HG03175 (cell line): ENCODE results near the gene PTPN21.

ENCODE experiments used
- ATAC-seq: cut with Tn5 transposase; IDR thresholded peaks from one replicate; pipeline ENCODE4 v1.9.1; 2021; ENCODE audit warnings: mild to moderate bottlenecking, moderate library complexity; ENCODE audit not compliant: unreplicated experiment

Gene PTPN21

DNA sequence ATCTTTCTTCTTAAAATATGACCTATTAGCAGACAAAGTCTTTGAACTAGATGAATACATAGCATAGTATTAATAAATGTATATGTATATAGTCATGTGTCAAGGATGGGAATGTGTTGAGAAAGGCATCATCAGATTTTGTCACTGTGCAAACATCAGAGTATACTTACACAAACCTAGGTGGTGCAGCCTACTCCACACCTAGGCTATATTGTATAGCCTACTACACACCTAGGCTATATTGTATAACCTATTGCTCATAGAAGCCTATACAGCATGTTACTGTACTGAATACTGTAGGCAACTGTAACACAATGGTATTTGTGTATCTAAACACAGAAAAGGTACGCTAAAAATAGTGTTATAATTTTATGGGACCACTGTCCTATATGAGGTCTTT lies 47.6 kb downstream of the PTPN21 start:
- no peak for ATAC-seq

DNA sequence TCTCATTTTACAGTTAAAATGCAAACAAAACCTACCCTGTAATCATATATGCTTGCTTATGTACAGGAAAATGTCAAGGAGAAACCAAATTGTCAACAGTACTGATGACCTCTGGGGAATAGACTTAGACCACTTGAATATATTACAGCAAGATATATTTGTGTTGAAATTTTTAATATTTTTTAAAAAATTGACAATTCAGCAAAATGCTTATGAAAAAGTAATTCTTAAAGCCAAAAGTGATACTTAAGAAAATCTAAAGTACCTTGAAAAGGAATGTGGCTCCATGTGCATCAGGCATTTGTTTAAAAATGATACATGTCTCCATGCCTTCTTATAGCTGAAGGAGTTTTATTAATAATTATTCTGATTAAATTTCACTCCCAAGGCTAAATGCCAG lies 49.2 kb downstream of the PTPN21 start:
- ATAC-seq = no peak

DNA sequence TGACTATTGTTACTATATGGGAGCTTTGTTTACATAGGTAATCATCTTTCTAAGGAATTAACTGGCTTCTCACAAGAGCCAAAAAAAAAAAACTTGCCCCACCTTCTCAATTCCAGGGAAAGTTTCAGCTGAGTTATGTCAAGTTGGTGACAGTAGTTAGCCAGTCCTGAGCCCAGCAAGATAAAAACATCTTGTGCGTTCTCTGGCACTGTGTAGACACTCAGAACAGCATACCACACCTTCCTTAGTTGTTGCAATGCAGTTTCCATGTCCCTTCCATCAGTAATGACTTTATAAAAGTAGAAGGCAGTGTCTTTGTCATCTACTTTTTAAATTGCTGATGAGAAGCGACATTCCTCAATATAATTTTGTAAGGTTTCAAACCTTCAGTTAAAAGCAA lies 50.2 kb downstream of the PTPN21 start:
- ATAC-seq = no peak

DNA sequence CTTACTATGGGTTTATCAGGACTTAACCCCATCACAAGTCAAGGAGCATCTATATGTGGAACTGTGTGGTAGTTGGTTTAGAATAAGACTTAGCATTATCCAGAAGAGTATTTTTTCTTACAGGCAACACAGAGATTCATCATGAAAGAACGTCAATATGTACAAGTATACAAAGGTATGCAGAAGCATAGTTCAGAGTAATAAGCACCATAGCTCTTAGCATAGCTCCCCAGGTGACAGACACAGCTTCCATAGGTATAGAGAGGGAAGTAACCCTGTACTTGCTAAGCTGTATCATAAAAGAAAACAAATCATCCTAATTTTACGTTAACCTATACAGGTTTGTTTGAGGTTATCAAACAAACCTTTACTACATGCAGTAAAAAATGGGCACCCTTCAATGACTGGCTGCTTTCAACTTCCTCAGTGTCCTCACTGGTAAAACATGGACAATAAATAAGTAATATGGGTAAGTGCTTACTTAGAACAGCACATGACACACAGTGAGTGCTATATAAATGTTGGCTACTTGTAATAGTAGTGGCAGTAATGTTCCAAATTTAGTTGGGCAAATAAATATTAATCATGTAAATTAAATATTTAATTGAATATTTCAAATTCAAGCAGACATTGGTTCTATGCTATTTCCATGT lies 50.9 kb downstream of the PTPN21 start:
- no peak for ATAC-seq

DNA sequence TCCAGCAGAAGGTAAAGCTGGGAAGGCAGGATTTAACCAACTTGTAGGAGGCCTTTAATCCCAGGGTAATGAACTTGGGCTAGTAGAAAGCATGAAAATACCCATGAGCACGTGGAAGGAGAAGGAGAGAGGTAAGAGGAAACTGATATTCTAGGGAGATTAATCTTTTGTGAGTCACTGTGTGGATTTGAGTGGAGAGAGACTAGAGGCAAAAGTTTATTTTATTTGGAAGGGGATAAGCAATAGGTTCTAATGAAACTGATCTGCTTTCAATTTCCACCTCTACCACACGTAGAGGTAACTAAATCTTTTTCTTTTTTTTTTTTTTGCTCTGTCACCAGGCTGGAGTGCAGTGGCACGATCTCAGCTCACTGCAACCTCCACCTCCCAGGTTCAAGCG lies 52.1 kb downstream of the PTPN21 start:
- no peak for ATAC-seq

DNA sequence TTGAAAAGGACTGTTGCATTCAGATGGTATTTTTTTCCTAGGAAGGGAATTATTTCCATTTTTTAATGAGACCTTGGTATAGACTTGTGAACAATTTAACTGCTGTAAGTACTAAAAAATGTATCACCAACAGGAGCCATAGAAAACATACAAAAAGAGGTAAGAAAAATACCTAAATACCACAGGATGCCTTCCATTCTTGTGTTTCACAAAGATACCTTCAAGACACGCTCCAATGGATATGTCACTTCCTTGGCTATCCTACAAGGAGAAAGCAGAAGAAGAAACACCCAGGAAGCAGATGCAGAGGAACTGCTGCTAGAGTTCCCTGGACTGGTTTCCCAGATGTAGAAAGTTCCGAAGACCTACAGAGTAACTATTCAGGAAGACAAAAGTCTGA lies 54.2 kb downstream of the PTPN21 start:
- no peak for ATAC-seq

DNA sequence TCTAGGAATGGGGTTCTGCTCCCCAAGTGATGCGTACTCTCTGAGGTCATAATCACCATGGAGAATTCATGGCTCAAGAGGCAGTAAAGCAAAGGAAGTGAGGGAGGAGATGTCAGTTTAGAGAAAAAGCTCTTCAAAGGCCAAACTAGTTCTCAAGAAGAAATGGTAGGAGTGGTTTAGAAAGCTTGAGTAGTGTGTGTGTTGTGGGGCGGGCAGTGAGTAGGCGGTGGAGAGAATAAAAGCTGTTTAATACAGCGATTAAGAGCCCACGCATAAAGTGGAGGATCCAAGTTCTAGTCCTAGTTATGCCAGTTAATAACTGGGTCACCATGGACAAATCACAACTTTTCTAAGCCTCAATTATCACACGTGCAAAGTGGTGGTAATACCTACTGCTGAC lies 55.6 kb downstream of the PTPN21 start:
- ATAC-seq = no peak

DNA sequence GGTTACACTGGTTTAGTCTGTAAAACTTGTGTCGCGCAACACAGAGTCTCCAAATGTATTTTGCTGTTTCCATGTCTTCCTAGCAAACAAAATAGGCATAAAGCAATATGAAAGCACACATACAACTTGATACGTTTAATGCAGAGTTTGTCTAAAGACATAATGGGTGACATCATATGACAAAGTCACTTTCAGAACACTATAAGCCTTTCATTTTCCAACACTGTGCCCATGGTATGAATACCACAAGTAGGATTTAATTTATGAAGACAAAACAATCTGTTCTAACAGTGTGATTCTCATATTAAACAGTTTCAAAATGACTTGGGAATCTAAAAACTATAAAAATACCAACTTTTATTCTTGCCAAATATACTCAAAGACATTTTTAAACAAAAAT lies 58.4 kb downstream of the PTPN21 start:
- ATAC-seq = no peak

DNA sequence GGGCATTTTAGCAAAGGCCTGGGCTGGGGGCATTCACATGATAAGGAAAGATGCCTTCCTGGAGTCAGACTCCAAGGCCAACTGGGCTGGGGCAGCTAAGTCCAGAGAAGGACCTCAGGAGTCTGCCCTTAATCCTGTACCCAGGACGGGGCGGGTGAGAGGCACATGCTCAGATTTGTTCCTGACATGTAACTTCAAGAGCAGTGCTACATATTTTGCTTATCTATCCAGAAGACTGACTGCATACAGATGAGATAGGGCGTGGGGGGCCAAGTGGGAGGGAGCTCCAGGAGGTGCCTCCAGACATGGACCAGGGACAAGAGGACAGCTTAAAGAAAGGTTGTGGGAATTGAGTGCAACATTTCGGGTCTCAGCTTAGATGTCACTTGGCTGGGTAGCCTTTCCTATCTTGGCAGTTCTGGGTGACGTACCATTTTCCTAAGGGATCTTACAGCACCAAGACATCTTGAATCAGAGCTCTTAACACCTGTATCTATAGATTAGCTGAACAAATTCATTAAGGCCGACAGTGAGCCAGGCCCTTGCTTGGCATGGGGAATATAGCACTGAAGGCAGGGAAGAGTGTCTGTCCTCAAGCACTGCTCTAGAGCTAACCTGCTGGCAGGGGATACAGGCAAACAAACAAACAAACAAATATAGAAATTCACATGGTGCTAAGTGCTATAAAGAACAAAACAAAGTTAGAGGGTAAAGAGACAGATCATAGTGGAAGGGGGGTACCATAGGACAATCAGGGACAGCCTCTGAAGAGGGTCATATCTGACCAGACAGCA lies 61.2 kb downstream of the PTPN21 start:
- ATAC-seq = no peak

DNA sequence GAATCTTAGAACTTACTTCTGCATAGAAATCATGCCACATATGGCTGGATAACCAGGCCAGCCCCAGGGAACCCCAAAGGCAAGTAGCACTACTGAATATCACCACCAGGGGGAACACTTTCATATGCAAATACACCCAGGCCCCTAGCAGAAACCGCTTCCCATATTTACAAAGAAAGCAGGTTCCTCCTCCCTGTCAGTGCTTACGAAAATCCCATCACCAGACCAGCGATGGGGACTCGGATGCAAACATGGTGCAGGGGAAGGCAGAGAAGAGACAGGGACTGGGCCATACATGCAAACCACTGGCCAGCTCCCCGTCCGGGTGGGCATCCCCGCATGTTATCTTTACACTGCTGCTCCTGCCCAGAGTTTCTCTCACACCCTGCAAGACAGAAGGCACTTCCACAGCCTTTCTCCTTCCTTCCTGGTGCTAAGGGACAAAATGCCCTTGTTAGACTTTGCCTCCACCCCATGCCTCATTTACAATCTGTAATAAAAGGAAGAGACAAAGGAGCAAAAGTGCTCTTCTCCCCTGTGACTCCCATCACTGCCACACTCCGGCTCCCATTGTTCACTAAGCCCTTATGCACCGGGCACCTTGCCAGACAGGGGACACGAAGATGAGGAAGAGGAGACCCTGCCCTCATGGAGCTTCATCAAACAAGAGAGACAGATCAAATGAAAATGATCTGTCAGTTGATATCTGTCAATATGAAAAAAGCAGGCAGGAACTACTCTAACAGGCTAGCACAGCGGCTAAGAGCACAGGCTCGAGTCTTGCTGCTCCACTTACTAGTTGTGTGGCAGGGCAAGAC lies 62.3 kb downstream of the PTPN21 start:
- ATAC-seq = peak; percentile 91

DNA sequence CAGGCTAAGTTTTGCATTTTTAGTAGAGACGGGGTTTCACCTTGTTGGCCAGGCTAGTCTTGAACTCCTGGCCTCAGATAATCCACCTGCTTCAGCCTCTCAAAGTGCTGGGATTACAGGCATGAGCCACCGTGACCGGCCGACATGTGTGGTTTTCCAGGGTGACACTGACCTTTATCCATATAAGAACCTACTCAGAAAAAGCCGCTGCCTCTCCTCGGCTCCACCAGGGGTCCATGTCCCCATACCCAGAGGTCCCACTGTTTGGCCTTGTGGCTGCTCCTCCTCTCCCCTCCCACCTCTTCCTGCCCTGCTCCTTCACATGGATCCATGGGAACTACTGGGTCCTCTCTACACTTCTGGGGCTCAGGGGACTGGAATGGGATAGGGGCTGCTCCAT lies 64.6 kb downstream of the PTPN21 start:
- no peak for ATAC-seq

DNA sequence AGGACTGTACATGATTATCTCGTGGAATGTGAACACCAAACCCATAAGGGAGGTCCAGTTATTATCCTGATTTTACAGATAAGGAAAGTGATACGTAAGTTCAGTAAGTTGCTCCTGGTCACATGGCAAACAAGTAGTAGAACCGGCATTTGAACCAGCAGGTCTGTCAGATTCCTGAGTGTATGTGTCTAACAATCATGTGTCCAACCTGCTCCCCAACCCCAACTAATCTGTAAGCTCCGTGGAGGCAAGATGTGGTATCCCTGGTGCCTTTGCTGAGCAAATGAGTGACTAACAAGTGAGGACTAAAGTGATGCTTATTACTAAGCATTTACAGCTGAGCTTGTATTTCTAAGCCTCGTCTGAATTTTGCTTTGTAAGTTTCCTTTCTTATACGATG lies 65.9 kb downstream of the PTPN21 start:
- ATAC-seq = no peak

DNA sequence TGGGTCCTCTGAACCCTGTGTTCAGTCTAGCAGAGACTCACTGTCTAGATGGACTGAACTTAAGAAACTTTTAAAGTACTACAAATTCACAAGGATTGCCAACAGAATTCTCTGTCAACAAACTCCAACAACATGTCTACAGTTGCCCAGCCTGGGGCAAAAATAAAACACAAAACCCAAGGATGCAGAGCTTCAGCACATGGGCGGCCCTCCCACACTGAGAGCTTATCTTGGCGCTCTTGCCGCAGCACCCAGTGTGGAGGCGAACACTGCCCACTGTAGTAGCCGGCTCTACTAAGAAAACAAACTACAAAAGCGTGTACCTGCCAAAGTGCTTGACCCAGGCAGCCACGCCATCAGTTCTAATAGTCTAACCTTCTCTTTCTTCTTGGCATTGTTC lies 66.7 kb downstream of the PTPN21 start:
- ATAC-seq = no peak

DNA sequence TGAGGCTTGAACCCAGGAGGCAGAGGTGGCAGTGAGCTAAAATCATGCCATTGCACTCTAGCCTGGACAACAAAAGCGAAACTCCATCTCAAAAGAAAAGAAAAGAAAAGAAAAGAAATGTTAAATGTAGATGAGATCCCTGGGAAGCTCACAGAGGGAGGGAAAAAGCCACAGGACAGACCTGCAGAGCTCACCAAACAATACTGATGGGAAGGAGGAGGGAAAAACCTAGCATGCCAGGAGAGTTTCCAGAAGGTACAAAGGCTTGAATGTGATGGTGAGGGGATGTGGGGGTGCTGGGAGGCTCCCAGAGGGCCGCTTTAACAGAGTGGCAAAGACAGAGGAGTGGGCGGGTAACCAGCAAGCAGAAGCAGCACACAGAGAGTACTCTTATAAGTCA lies 72.3 kb downstream of the PTPN21 start:
- ATAC-seq = no peak

DNA sequence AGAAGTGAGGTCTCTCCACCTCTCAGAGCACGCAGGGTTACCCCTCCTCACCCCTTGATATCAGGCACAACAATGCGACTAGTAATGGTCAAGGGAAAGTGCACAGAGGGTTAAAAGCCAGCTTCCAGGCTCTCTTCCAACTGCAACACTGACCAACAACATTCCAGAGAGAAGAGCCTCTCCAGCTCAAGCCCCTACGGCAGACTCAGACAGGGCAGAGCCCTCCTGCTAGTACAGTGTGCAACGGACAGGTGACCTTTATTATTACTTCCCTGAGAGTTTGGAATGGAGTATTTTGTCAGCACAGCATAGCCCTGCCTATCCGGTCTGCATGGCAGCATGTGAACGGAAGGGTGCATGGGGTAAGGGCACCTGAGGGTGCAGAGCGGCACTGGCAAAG lies 73.0 kb downstream of the PTPN21 start:
- ATAC-seq = no peak

DNA sequence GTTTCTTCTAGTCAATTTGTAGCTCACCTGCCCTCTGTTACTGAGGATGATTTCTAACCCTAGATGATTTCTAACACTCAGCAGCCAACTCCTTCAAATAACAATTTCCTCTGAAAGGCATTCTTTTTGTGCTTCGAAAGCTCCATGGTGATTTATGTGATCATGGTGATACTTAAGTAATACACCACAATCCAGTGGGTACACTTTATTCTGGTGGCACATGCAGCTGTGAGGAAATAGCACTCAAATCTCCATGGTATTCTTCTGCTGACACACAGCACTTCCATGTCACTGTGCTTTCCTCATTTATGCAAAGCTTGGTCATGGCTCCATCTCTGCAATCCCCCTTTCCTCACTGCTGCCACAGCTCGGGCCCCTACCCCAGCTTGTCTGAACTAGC lies 73.7 kb downstream of the PTPN21 start:
- no peak for ATAC-seq

DNA sequence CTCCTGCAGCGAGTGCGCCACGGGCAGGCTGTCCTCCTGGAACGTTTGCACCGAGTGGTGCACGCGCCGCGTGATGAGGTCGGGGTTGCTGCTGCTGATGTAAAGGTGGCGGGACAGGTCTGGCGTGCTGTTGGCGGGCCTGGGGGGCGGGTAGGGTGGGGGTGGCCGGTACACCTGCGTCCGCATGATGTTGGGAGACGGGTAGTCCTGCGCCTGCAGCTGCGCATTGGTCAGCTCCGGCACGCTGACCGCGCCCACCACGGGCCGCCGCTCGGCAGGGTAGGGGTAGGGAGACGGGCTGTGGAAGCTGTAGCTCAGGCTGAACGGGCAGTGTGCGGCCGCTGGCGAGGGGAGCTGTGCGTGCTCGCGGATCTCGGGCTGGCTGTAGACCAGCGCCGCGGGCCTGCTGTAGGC lies 75.2 kb downstream of the PTPN21 start:
- ATAC-seq = no peak

DNA sequence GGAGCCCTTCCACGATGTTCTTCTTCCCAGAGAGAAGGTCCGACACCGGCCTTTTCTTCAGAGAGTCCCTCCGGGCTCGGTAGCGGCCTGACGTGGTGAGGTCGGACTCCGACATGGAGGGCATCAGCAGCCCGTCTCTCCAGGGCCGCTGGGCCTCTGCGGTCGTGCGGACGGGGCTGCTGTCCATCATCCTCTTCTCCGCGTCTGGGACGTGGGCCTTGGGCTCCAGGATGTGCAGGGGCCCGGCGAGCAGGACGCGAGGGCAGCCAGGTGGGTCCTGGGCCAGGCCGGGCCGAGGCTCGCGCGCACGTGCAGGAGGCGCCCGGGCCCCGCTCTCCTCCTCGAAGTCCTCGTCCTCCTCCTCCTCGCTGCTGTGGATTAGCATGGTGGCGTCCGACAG lies 75.9 kb downstream of the PTPN21 start:
- ATAC-seq = no peak

DNA sequence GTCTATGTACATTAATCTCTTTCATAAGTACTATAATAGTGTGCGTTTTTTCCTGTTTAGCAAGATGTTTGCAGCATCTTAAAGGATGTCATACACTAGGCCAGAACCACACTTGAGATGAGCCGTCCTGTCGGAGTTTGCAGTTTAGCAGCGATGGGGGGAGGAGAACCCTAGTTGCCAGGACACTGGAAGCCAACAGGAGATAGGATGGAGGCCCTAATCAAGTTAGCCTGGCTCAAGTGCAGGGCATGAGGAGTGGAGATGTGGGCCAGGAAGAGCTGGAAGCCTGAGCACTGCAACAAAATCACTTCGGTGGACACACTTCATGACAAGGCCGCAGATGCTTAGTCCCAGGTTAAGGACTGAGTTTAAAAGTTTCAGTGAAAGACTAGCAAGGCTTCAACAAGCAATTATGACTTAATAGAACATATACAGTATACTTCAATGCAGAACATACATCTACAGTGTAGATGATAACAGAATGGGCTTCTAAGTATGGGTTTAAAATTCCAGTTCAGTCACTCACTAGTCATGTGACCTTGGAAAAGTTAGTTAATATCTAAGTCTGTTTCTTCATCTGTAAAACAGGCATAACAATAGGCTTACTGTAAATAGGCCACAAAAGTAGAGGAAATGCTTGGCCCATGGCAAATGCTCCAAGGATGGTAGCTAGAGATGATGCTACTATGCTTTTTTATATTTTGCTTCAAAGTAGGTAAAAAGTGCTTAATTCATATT lies 77.1 kb downstream of the PTPN21 start:
- ATAC-seq = no peak

DNA sequence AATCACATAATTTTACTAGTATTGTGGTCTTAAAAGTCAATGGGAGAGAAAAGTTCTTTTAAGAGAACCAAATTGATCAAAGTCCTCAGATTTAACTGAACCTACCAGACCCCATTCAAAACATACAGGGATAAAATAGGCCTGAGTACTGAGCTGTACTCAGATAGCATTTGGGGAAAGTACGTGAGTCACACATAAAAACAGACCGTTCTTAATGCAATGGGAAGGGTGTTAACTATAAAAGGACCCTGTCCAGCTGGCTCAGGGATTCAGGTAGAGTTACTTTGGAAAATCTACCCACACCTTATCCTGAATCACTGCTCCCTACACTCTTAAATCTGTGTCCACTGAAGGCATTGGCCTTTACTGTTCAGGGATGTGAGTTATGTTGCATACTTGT lies 78.0 kb downstream of the PTPN21 start:
- ATAC-seq = no peak

DNA sequence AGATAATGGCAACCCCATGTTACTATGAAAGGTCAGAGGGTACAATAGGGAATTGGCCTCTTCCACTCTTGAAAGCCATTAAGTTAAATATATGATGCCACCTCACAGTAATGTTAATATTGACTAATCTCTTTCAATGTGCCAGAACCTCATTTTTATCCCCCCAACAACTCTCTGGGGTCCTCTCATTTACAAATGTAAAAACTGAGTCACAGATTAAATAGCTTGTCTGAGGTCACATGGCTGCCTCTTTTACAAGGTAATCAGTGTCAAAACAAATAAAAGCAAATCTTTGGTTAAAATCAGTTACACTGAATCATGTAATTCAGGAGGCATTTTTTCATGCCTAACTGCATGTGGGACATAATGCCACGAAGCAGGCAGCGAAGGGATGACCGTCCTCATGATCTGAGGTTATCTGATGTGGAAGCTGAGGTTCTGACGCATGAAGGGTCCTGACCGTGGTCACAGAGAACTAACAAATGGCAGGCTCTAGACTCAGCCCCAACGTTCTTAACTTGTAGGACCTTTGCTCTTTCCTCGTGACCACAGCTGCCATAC lies 78.5 kb downstream of the PTPN21 start:
- ATAC-seq = no peak
